ENCODE measurements around the gene WDR7.

GRCh38 chr18:57078614-57079013, 427.5 kb downstream of the WDR7 start:
- TF ChIP-seq BHLHE40 (IDR thresholded peaks at IDR 0.05; ENCODE audit: borderline replicate concordance) (no peak), FOXK2 (IDR thresholded peaks at IDR 0.05) (no peak), FOXA1 (IDR thresholded peaks at IDR 0.05) (no peak), NFRKB (IDR thresholded peaks at IDR 0.05) (no peak)
